ENCODE measurements around the gene OR2T1.
"Not testable (repeated sequence)": the region's sequence is repeated elsewhere in the genome, so short reads cannot be mapped to it uniquely, and the experiment has no call there.

DNA sequence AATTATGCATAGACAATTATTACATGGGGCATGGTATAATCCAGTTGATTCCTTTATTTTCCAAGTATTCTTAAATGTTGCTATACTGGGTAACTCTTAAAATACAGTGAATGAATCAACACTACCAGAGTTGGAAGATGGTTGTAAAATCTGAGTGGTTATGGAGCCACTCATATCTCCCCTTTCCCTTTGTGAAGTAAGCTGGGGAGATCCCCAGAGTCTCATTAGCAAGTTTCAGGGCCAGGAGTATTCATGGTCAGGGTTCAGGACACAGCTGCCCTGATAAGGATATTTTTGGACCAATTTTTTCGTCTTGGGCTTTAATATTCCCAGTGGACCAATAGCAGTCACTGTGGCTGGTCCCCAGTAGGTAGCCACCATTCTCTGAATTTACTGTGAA is 35.8 kb downstream of the OR2T1 start:
- TF ChIP-seq, protein P1, sequence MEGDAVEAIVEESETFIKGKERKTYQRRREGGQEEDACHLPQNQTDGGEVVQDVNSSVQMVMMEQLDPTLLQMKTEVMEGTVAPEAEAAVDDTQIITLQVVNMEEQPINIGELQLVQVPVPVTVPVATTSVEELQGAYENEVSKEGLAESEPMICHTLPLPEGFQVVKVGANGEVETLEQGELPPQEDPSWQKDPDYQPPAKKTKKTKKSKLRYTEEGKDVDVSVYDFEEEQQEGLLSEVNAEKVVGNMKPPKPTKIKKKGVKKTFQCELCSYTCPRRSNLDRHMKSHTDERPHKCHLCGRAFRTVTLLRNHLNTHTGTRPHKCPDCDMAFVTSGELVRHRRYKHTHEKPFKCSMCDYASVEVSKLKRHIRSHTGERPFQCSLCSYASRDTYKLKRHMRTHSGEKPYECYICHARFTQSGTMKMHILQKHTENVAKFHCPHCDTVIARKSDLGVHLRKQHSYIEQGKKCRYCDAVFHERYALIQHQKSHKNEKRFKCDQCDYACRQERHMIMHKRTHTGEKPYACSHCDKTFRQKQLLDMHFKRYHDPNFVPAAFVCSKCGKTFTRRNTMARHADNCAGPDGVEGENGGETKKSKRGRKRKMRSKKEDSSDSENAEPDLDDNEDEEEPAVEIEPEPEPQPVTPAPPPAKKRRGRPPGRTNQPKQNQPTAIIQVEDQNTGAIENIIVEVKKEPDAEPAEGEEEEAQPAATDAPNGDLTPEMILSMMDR (conservative IDR thresholded peaks at IDR 0.05; ENCODE audit: low read length): not testable (repeated sequence)
- not testable (repeated sequence) for TF ChIP-seq EZH2phosphoT487 (IDR thresholded peaks at IDR 0.05; ENCODE audit: borderline replicate concordance, low read depth, low read length)
